ENCODE data around the gene LYSMD3. TPM values are rescaled to one million over a fixed set of nuclear protein-coding genes. Genes with fewer than 3 reads are reported as not detected.

The LYSMD3 gene
- total and polyA plus RNA-seq, 10 of the 15 experiments (the other 5 are each of a cell fraction or from before 2014, with no cell fraction given) = 3.9 to 22.5 (median 12.6) TPM

- Histone ChIP-seq H4K20me1 (ENCODE audit: control insufficient read depth, insufficient read depth) (no peaks in the 10 kb centered on the region), H3K27ac (ENCODE audit: control insufficient read depth, insufficient read depth) (no peak overlapping the region), H3K4me2 (ENCODE audit: control insufficient read depth, insufficient read depth) (no peak overlapping the region), H3K79me2 (ENCODE audit: control insufficient read depth, insufficient read depth, low read length) (no peaks in the 10 kb centered on the region), H3K9me3 (replicated peaks; ENCODE audit: control insufficient read depth, insufficient read depth, low read length) (no peaks in the 10 kb centered on the region), H3K4me1 (ENCODE audit: control insufficient read depth, insufficient read depth, low read length) (no peaks in the 10 kb centered on the region), H3K27me3 (replicated peaks in 1 of 2; ENCODE audit: control insufficient read depth in 2 of 2, insufficient read depth in 2 of 2, low read length in 1 of 2) (no peaks in the 10 kb centered on the region; a peak in 1 of 4 replicates), H3K36me3 (ENCODE audit: control insufficient read depth in 2 of 2, insufficient read depth in 2 of 2, low read length in 1 of 2) (no peaks in the 10 kb centered on the region), H3K9ac (ENCODE audit: control insufficient read depth, insufficient read depth, low read length) (no peak overlapping the region), H2AFZ (ENCODE audit: control insufficient read depth, low read depth, low read length) (no peak overlapping the region), H3K4me3 (no peak overlapping the region)
- ChIA-PET RAD21 (ENCODE audit: unreplicated experiment) (no interaction called here), POLR2A (no interaction called here), CTCF (interaction anchor here (1.0 kb wide), 1 partner anchor 16 kb away, joined by 3 read pairs; the partner anchor contains the start of gene LYSMD3), SMC1A (ENCODE audit: uncharacterized antibody, unreplicated experiment) (interaction anchor here (0.7 kb wide), 1 partner anchor 58 kb away, joined by 3 read pairs; no protein-coding TSS in a partner anchor)
- ATAC-seq (no peak), FAIRE-seq (no peak), DNase-seq (ENCODE audit: low read depth, low spot score) (no peak)
- 50% methylated on average over 4 of the region's 4 CpGs for WGBS (ENCODE audit: insufficient coverage, insufficient replicate concordance, low lambda C conversion rate, missing lambda C conversion rate)
- in situ Hi-C loops (cut with MboI) (no loop called here), intact Hi-C loops (cut with micrococcal nuclease; ENCODE audit: unreplicated experiment) (no loop called here)
- BruUV-seq (replicated peaks) = no TSS peak
- TF ChIP-seq MXI1 (IDR thresholded peaks at IDR 0.05; ENCODE audit: low read depth, low read length) (no peak), ZNF24 (IDR thresholded peaks at IDR 0.05) (no peak), KDM1A (IDR thresholded peaks at IDR 0.05; ENCODE audit: borderline replicate concordance) (no peak), BCLAF1 (IDR thresholded peaks at IDR 0.05) (no peak), CBX3 (IDR thresholded peaks at IDR 0.05; ENCODE audit: borderline replicate concordance, low read depth) (no peak), JUNB (IDR thresholded peaks at IDR 0.05) (no peak), TCF3 (IDR thresholded peaks at IDR 0.05; ENCODE audit: borderline replicate concordance, insufficient read depth, low read depth, low read length) (no peak)
- TF ChIP-seq, protein P1, sequence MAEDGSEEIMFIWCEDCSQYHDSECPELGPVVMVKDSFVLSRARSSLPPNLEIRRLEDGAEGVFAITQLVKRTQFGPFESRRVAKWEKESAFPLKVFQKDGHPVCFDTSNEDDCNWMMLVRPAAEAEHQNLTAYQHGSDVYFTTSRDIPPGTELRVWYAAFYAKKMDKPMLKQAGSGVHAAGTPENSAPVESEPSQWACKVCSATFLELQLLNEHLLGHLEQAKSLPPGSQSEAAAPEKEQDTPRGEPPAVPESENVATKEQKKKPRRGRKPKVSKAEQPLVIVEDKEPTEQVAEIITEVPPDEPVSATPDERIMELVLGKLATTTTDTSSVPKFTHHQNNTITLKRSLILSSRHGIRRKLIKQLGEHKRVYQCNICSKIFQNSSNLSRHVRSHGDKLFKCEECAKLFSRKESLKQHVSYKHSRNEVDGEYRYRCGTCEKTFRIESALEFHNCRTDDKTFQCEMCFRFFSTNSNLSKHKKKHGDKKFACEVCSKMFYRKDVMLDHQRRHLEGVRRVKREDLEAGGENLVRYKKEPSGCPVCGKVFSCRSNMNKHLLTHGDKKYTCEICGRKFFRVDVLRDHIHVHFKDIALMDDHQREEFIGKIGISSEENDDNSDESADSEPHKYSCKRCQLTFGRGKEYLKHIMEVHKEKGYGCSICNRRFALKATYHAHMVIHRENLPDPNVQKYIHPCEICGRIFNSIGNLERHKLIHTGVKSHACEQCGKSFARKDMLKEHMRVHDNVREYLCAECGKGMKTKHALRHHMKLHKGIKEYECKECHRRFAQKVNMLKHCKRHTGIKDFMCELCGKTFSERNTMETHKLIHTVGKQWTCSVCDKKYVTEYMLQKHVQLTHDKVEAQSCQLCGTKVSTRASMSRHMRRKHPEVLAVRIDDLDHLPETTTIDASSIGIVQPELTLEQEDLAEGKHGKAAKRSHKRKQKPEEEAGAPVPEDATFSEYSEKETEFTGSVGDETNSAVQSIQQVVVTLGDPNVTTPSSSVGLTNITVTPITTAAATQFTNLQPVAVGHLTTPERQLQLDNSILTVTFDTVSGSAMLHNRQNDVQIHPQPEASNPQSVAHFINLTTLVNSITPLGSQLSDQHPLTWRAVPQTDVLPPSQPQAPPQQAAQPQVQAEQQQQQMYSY (CRISPR knock-in tag; IDR thresholded peaks at IDR 0.05) = no peak
Measured at GRCh38 chr5:90546216-90546837, 16.9 kb upstream of the LYSMD3 start.
